ENCODE results near the gene POLR2M. TPM values are rescaled to one million over a fixed set of nuclear protein-coding genes. Genes with fewer than 3 reads are reported as not detected.

POLR2M gene
- total RNA-seq (100 to 1,000 TPM in 1 of 2 donors, 10 to 100 TPM in 1; 65.2 to 306 TPM), polyA plus RNA-seq (100 to 1,000 TPM in 1 of 2 donors, 10 to 100 TPM in 1; 20.6 to 104 TPM)
- long read RNA-seq, donor 1, full-length matches to known transcripts = 32 of 32 reads
- long read RNA-seq, donor 1, partial matches to known transcripts = 0 of 32 reads
- long read RNA-seq, donor 1, other reads (novel, unspliced or antisense) = 0 of 32 reads
- long read RNA-seq, donor 2, full-length matches to known transcripts = 13 of 13 reads
- long read RNA-seq, donor 2, partial matches to known transcripts = 0 of 13 reads
- long read RNA-seq, donor 2, other reads (novel, unspliced or antisense) = 0 of 13 reads
- long read RNA-seq, donor 3, full-length matches to known transcripts = 16 of 16 reads
- long read RNA-seq, donor 3, partial matches to known transcripts = 0 of 16 reads
- long read RNA-seq, donor 3, other reads (novel, unspliced or antisense) = 0 of 16 reads
- long read RNA-seq, donor 4, full-length matches to known transcripts = 14 of 14 reads
- long read RNA-seq, donor 4, partial matches to known transcripts = 0 of 14 reads
- long read RNA-seq, donor 4, other reads (novel, unspliced or antisense) = 0 of 14 reads
- long read RNA-seq, donor 5, full-length matches to known transcripts = 30 of 30 reads
- long read RNA-seq, donor 5, partial matches to known transcripts = 0 of 30 reads
- long read RNA-seq, donor 5, other reads (novel, unspliced or antisense) = 0 of 30 reads

DNA sequence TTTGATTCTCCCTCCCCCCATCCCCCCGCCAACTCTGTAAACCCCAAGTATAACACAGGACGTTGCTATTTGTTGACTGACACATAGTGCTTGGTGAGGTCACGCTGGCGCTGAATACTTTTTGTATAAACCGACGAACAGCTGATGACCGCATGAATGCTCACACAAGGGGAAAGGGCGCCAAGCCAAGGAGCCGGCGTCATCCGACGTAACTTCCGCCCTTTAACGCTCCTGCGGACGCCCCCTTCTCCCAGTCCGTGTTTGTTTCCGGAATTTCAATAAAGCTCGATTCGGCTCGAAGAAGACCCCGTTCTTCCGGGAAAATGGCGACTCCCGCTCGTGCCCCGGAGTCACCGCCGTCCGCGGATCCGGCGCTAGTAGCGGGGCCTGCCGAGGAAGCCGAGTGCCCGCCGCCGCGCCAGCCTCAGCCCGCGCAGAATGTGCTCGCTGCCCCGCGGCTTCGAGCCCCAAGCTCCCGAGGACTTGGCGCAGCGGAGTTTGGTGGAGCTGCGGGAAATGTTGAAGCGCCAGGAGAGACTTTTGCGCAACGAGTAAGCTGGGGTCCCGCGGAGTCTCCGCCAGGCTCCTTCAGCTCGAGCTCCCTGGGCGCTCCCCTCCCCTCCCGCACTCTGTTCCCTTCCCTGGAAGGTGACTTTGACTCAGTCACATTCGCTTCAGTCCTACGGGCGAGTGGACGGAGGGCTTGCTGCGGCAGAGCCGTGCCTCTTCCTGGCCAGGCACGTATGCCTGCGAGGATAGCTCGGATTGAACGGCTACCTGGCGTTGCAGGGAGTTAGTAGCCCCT lies at the start of gene POLR2M:
TSS of gene POLR2M (plus strand) at position 310 of the 805 bp plus-strand sequence. CDS start at position 439, 129 bp downstream.
- H3K9ac ChIP-seq (ENCODE audit: insufficient read depth in 1 of 2, low read length in 2 of 2) = peak within 1 kb of the TSS; percentile 86 to 88
- H3K27ac ChIP-seq (ENCODE audit: low read depth in 1 of 2, low read length in 1 of 2) = peak within 1 kb of the TSS; percentile 86 to 98
- ATAC-seq (ENCODE audit: insufficient read depth, low FRiP score) (peak; percentile 88), DNase-seq (peak; percentile 98 to 100 (median 99))
- WGBS, 2 donors = 3% methylated on average over 66 to 70 of the region's 70 CpGs
- TF ChIP-seq, protein P1, sequence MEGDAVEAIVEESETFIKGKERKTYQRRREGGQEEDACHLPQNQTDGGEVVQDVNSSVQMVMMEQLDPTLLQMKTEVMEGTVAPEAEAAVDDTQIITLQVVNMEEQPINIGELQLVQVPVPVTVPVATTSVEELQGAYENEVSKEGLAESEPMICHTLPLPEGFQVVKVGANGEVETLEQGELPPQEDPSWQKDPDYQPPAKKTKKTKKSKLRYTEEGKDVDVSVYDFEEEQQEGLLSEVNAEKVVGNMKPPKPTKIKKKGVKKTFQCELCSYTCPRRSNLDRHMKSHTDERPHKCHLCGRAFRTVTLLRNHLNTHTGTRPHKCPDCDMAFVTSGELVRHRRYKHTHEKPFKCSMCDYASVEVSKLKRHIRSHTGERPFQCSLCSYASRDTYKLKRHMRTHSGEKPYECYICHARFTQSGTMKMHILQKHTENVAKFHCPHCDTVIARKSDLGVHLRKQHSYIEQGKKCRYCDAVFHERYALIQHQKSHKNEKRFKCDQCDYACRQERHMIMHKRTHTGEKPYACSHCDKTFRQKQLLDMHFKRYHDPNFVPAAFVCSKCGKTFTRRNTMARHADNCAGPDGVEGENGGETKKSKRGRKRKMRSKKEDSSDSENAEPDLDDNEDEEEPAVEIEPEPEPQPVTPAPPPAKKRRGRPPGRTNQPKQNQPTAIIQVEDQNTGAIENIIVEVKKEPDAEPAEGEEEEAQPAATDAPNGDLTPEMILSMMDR (IDR thresholded peaks at IDR 0.05; ENCODE audit: control extremely low read depth, extremely low read depth) = no peak
- H3K4me3 ChIP-seq = peak within 1 kb of the TSS; percentile 67
- H3K9me3 ChIP-seq (ENCODE audit: control insufficient read depth in 4 of 4, insufficient read depth in 3 of 4, low read length in 3 of 4) = no peaks in the 10 kb centered on the region
- no peaks in the 10 kb centered on the region for H3K27me3 ChIP-seq (ENCODE audit: control insufficient read depth in 3 of 3, insufficient read depth in 3 of 3, low read length in 2 of 3)
- H3K4me1 ChIP-seq (ENCODE audit: control insufficient read depth in 5 of 5, insufficient read depth in 5 of 5, low read length in 5 of 5) = peaks cover 0 to 21% (median 8%) of the 10 kb centered on the region in 5 donors
- H3K36me3 ChIP-seq (ENCODE audit: control insufficient read depth in 4 of 4, insufficient read depth in 4 of 4, low read length in 4 of 4) = peaks cover 10 to 22% (median 16%) of the 10 kb centered on the region in 4 donors

DNA sequence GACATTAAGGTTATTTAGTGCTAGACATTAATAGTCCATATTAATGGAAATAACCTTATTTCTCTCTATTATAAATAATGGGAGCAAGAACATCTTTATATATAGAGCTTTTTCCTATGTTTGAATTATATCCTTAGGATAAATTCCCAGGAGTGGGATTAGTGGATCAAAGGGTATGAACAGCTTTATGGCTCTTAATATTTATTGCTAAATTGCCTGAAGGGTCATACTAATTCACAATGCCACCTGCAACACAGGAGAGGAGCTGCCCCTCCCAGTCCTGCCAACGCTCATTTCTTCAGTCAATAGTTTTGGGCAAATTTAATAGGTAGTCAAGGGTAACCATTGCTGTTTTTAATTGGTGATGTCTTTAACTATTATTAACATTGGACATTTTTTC lies 48.9 kb upstream of the POLR2M start:
- TF ChIP-seq, protein P1 (IDR thresholded peaks at IDR 0.05; ENCODE audit: control extremely low read depth, extremely low read depth) = no peak

DNA sequence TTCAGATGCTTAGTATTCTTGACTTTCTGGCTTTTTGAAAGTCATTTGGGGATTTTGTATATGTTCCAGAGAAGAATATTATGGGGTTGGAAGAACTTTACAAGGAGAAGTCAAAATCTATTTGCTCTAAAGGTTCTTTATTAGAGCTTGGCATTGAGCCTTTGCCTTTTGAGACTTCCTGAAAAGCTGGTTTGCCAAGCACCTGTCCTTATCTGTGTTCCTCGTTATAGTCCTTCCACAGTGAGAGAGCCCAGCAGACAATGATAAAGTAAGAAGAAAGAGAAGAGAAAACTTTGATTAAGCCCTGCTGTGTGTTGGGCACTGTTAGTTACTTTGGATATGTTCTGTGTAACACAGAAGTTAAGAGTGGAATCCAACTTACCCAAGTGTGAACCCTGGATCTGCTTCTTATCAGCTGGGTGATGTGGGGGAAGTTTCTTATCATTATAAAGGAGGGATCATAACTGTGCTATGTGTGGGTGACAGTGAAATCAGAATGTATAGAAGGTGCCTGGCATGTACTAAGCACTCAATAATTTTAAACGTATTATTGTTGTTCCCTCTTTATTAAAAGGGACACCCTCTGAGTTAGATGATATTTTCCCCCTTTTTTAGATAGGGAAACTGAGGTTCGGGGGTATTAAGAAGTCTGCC lies 44.3 kb upstream of the POLR2M start:
- Histone ChIP-seq H3K9ac (ENCODE audit: insufficient read depth in 1 of 2, low read length in 2 of 2) (no peak overlapping the region), H3K27ac (ENCODE audit: low read depth in 1 of 2, low read length in 1 of 2) (peak overlapping the region in 1 of 2 donors; percentile 47), H3K9me3 (ENCODE audit: control insufficient read depth in 4 of 4, insufficient read depth in 3 of 4, low read length in 3 of 4) (no peaks in the 10 kb centered on the region), H3K27me3 (ENCODE audit: control insufficient read depth in 3 of 3, insufficient read depth in 3 of 3, low read length in 2 of 3) (no peaks in the 10 kb centered on the region), H3K4me1 (ENCODE audit: control insufficient read depth in 5 of 5, insufficient read depth in 5 of 5, low read length in 5 of 5) (peaks cover 0 to 25% (median 4%) of the 10 kb centered on the region in 5 donors), H3K36me3 (ENCODE audit: control insufficient read depth in 4 of 4, insufficient read depth in 4 of 4, low read length in 4 of 4) (peaks cover 0 to 2% (median under 1%) of the 10 kb centered on the region in 4 donors), H3K4me3 (no peak overlapping the region)
- TF ChIP-seq, protein P1 (IDR thresholded peaks at IDR 0.05; ENCODE audit: control extremely low read depth, extremely low read depth) = no peak
- ATAC-seq (ENCODE audit: insufficient read depth, low FRiP score) (no peak), DNase-seq (peak in 2 of 3 donors; percentile 22 to 44)
- 58 to 63% methylated on average over 3 of the region's 3 CpGs for WGBS, 2 donors

More for the DNA sequence above, 48.9 kb upstream of the POLR2M start:
- WGBS, 2 donors = 94 to 95% methylated on average over 1 of the region's 1 CpG
- Histone ChIP-seq H3K9ac (ENCODE audit: insufficient read depth in 1 of 2, low read length in 2 of 2) (no peak overlapping the region), H3K9me3 (ENCODE audit: control insufficient read depth in 4 of 4, insufficient read depth in 3 of 4, low read length in 3 of 4) (no peaks in the 10 kb centered on the region), H3K4me1 (ENCODE audit: control insufficient read depth in 5 of 5, insufficient read depth in 5 of 5, low read length in 5 of 5) (peaks cover 2 to 28% (median 10%) of the 10 kb centered on the region in 5 donors), H3K36me3 (ENCODE audit: control insufficient read depth in 4 of 4, insufficient read depth in 4 of 4, low read length in 4 of 4) (peaks cover 0 to 2% (median under 1%) of the 10 kb centered on the region in 4 donors), H3K4me3 (no peak overlapping the region), H3K27ac (ENCODE audit: low read depth in 1 of 2, low read length in 1 of 2) (no peak overlapping the region), H3K27me3 (ENCODE audit: control insufficient read depth in 3 of 3, insufficient read depth in 3 of 3, low read length in 2 of 3) (no peaks in the 10 kb centered on the region)
- ATAC-seq (ENCODE audit: insufficient read depth, low FRiP score) (no peak), DNase-seq (no peak)

Measured in lung (tissue), 16 donors.